Activated gamma-delta T cell (primary cell): ENCODE results near the gene GRK5.

ENCODE experiments used
- DNase-seq: peaks from one replicate; lab custom pipeline; 2025; lab: John Stamatoyannopoulos, UW

The GRK5 gene

GRCh38 chr10:119341459-119342301, 134.3 kb downstream of the GRK5 start:
- no peak for DNase-seq

- DNase-seq, result no peak
Measured at GRCh38 chr10:119342335-119342734, 135.0 kb downstream of the GRK5 start.

- no peak for DNase-seq
Measured at GRCh38 chr10:119343011-119343601, 135.7 kb downstream of the GRK5 start.

- no peak for DNase-seq
Measured at GRCh38 chr10:119344381-119344780, 137.0 kb downstream of the GRK5 start.

- DNase-seq, result no peak
Measured at GRCh38 chr10:119346095-119346832, 138.9 kb downstream of the GRK5 start.

GRCh38 chr10:119347181-119347974, 140.0 kb downstream of the GRK5 start:
- no peak for DNase-seq

GRCh38 chr10:119348106-119348505, 140.7 kb downstream of the GRK5 start:
- no peak for DNase-seq

GRCh38 chr10:119348516-119349240, 141.3 kb downstream of the GRK5 start:
- no peak for DNase-seq

GRCh38 chr10:119349341-119349740, 142.0 kb downstream of the GRK5 start:
- no peak for DNase-seq

GRCh38 chr10:119349937-119350501, 142.6 kb downstream of the GRK5 start:
- no peak for DNase-seq

GRCh38 chr10:119350502-119351097, 143.2 kb downstream of the GRK5 start:
- DNase-seq, result no peak

GRCh38 chr10:119351189-119351588, 143.8 kb downstream of the GRK5 start:
- no peak for DNase-seq

GRCh38 chr10:119352042-119352441, 144.7 kb downstream of the GRK5 start:
- DNase-seq, result no peak

GRCh38 chr10:119352807-119353206, 145.4 kb downstream of the GRK5 start:
- DNase-seq, result no peak

GRCh38 chr10:119353421-119353820, 146.1 kb downstream of the GRK5 start:
- DNase-seq, result no peak

GRCh38 chr10:119355930-119356329, 148.6 kb downstream of the GRK5 start:
- no peak for DNase-seq

GRCh38 chr10:119357412-119358151, 150.2 kb downstream of the GRK5 start:
- no peak for DNase-seq

GRCh38 chr10:119358152-119358512, 150.8 kb downstream of the GRK5 start:
- DNase-seq, result no peak

- no peak for DNase-seq
Measured at GRCh38 chr10:119358567-119358966, 151.2 kb downstream of the GRK5 start.

GRCh38 chr10:119359025-119359424, 151.7 kb downstream of the GRK5 start:
- DNase-seq, result no peak
